Measurements from ENCODE around the gene CCDC97.
"Not testable (repeated sequence)": the region's sequence is repeated elsewhere in the genome, so short reads cannot be mapped to it uniquely, and the experiment has no call there.

DNA sequence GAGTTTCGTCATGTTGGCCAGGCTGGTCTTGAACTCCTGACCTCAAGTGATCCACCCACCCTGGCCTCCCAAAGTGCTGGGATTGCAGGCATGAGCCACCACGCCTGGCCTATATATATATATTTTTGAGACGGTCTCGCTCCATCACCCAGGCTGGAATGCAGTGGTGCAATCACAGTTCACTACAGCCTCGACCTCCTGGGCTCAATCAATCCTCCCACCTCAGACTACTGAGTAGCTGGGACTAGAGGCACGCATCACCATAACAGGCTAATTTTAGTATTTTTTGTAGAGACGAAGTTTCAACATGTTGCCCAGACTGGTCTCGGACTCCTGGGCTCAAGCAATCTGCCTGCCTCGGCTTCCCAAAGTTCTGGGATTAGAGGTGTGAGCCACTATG, 36.9 kb downstream of the CCDC97 start:
- TF ChIP-seq CTCF (IDR thresholded peaks at IDR 0.05; ENCODE audit: low read depth, low read length, poor library complexity, severe bottlenecking); EZH2phosphoT487 (IDR thresholded peaks at IDR 0.05; ENCODE audit: borderline replicate concordance, low read length): not testable (repeated sequence)

Measured in DOHH2 (cell line).